Thymus (tissue), 11 donors: Measurements from ENCODE around the gene MRPS7. TPM values are rescaled to one million over a fixed set of nuclear protein-coding genes. Genes with fewer than 3 reads are reported as not detected.

Experiments used
- DNase-seq, 9 donors: peaks; one replicate each; pipeline ENCODE4 v3.0.0-alpha.2; 2013; ENCODE audit warnings: low spot score in 9 of 9, low read depth in 6 of 9, missing footprints in 1 of 9
- H3K27ac ChIP-seq, 2 donors: one replicate each; pipeline ENCODE4 v1.5.1; 2013; ENCODE audit warnings: control low read depth in 1 of 2, low read depth in 1 of 2, low read length in 1 of 2, mild to moderate bottlenecking in 1 of 2, moderate library complexity in 1 of 2
- H3K27me3 ChIP-seq, 2 donors: one replicate each; pipeline ENCODE4 v1.5.1; 2013; ENCODE audit warnings: low read length in 1 of 2; ENCODE audit not compliant: control insufficient read depth in 2 of 2, insufficient read depth in 1 of 2
- H3K36me3 ChIP-seq, 2 donors: one replicate each; pipeline ENCODE4 v1.5.1; 2013; ENCODE audit warnings: low read length in 1 of 2, mild to moderate bottlenecking in 1 of 2, moderate library complexity in 1 of 2; ENCODE audit not compliant: control insufficient read depth in 2 of 2, insufficient read depth in 2 of 2
- H3K4me1 ChIP-seq, 2 donors: one replicate each; pipeline ENCODE4 v1.5.1; 2013; ENCODE audit warnings: low read length in 2 of 2; ENCODE audit not compliant: control insufficient read depth in 2 of 2, insufficient read depth in 2 of 2
- H3K4me3 ChIP-seq, 2 donors: one replicate each; pipeline ENCODE4 v1.5.1; 2013; ENCODE audit warnings: low read length in 2 of 2, control low read depth in 1 of 2, mild to moderate bottlenecking in 1 of 2
- H3K9me3 ChIP-seq, 2 donors: one replicate each; pipeline ENCODE4 v1.5.1; 2013; ENCODE audit warnings: low read length in 1 of 2, mild to moderate bottlenecking in 1 of 2; ENCODE audit not compliant: control insufficient read depth in 2 of 2, insufficient read depth in 1 of 2
- WGBS: extraction: QIAGEN DNeasy Blood & Tissue Kit; methylation state at CpG from one replicate; pipeline ENCODE4 v1.1.7; 2013; 5-methylcytosine and 5-hydroxymethylcytosine counted together
- polyA plus RNA-seq: library from polyadenylated mRNA; stranded (reverse); fragments of 200-250 nt; gene quantifications from one replicate; pipeline ENCODE4 v1.2.3, GENCODE V29; 2013
- total RNA-seq: library from RNA; stranded (reverse); fragments of 120-200 nt; gene quantifications from one replicate; pipeline ENCODE4 v1.2.4, GENCODE V29; 2013
- donor health status: healthy.

The MRPS7 gene
- total and polyA plus RNA-seq, 2 donors, result 39.1 to 62.8 TPM

- no peak overlapping the region for H3K4me3 ChIP-seq
- peaks cover 0 to 2% of the 10 kb centered on the region in 2 donors for H3K4me1 ChIP-seq
- no peak for DNase-seq
- H3K9me3 ChIP-seq, result no peaks in the 10 kb centered on the region
- H3K27ac ChIP-seq, result no peak overlapping the region
- H3K27me3 ChIP-seq, result no peaks in the 10 kb centered on the region
- 97% methylated on average over 18 of the region's 18 CpGs for WGBS
- peaks cover 78 to 84% of the 10 kb centered on the region in 2 donors for H3K36me3 ChIP-seq
These were observed 29.8 kb upstream of the MRPS7 start for GRCh38 chr17:75231741-75232464.

- 98% methylated on average over 13 of the region's 13 CpGs for WGBS
- H3K9me3 ChIP-seq, result no peaks in the 10 kb centered on the region
- H3K27ac ChIP-seq, result no peak overlapping the region
- no peak overlapping the region for H3K4me3 ChIP-seq
- peaks cover 85 to 89% of the 10 kb centered on the region in 2 donors for H3K36me3 ChIP-seq
- H3K4me1 ChIP-seq, result peaks cover 0 to 2% of the 10 kb centered on the region in 2 donors
- DNase-seq, result no peak
- no peaks in the 10 kb centered on the region for H3K27me3 ChIP-seq
These were observed 28.9 kb upstream of the MRPS7 start for GRCh38 chr17:75232786-75233185.

GRCh38 chr17:75237100-75238014, 24.3 kb upstream of the MRPS7 start:
- H3K27me3 ChIP-seq, result no peaks in the 10 kb centered on the region
- H3K4me1 ChIP-seq, result peaks cover 0 to 4% of the 10 kb centered on the region in 2 donors
- DNase-seq, result no peak
- peaks cover 91 to 92% of the 10 kb centered on the region in 2 donors for H3K36me3 ChIP-seq
- no peak overlapping the region for H3K4me3 ChIP-seq
- WGBS, result 95% methylated on average over 12 of the region's 12 CpGs
- H3K27ac ChIP-seq, result no peak overlapping the region
- H3K9me3 ChIP-seq, result no peaks in the 10 kb centered on the region

- no peaks in the 10 kb centered on the region for H3K27me3 ChIP-seq
- H3K36me3 ChIP-seq, result peaks cover 91 to 92% of the 10 kb centered on the region in 2 donors
- H3K9me3 ChIP-seq, result no peaks in the 10 kb centered on the region
- 96% methylated on average over 11 of the region's 11 CpGs for WGBS
- H3K27ac ChIP-seq, result no peak overlapping the region
- no peak overlapping the region for H3K4me3 ChIP-seq
- no peak for DNase-seq
- H3K4me1 ChIP-seq, result peaks cover 2 to 10% of the 10 kb centered on the region in 2 donors
These were observed 23.6 kb upstream of the MRPS7 start for GRCh38 chr17:75238020-75238580.

GRCh38 chr17:75238684-75239191, 22.9 kb upstream of the MRPS7 start:
- no peak overlapping the region for H3K4me3 ChIP-seq
- peak in 7 of 9 donors; percentile 45 to 73 (median 58) for DNase-seq

GRCh38 chr17:75239214-75239613, 22.5 kb upstream of the MRPS7 start:
- Histone ChIP-seq H3K27ac (no peak overlapping the region), H3K4me1 (peaks cover 10 to 21% of the 10 kb centered on the region in 2 donors), H3K27me3 (no peaks in the 10 kb centered on the region), H3K36me3 (peaks cover 93 to 100% of the 10 kb centered on the region in 2 donors), H3K9me3 (no peaks in the 10 kb centered on the region), H3K4me3 (no peak overlapping the region)
- DNase-seq, result no peak
- WGBS, result 96% methylated on average over 12 of the region's 12 CpGs

More at GRCh38 chr17:75238684-75239191, 22.9 kb upstream of the MRPS7 start:
- WGBS, result 77% methylated on average over 13 of the region's 13 CpGs
- Histone ChIP-seq H3K9me3 (no peaks in the 10 kb centered on the region), H3K27me3 (no peaks in the 10 kb centered on the region), H3K27ac (no peak overlapping the region), H3K36me3 (peaks cover 96 to 97% of the 10 kb centered on the region in 2 donors), H3K4me1 (peaks cover 6 to 16% of the 10 kb centered on the region in 2 donors)

- Histone ChIP-seq H3K27ac (no peak overlapping the region), H3K4me1 (peaks cover 17 to 28% of the 10 kb centered on the region in 2 donors), H3K9me3 (no peaks in the 10 kb centered on the region), H3K36me3 (peaks cover 91 to 99% of the 10 kb centered on the region in 2 donors), H3K27me3 (no peaks in the 10 kb centered on the region), H3K4me3 (no peak overlapping the region)
- WGBS, result 98% methylated on average over 23 of the region's 23 CpGs
- DNase-seq, result no peak
These were observed 21.8 kb upstream of the MRPS7 start for GRCh38 chr17:75239778-75240393.

- peak in 1 of 9 donors; percentile 29 for DNase-seq
- 88% methylated on average over 23 of the region's 23 CpGs for WGBS
- H3K4me3 ChIP-seq, result no peak overlapping the region
- H3K27ac ChIP-seq, result no peak overlapping the region
- H3K27me3 ChIP-seq, result no peaks in the 10 kb centered on the region
- H3K9me3 ChIP-seq, result no peaks in the 10 kb centered on the region
- H3K4me1 ChIP-seq, result peaks cover 24 to 34% of the 10 kb centered on the region in 2 donors
- peaks cover 89 to 99% of the 10 kb centered on the region in 2 donors for H3K36me3 ChIP-seq
These were observed 21.1 kb upstream of the MRPS7 start for GRCh38 chr17:75240394-75241142.
